IMR-90 (cell line): Measurements from ENCODE around the gene UFC1. TPM values are rescaled to one million over a fixed set of nuclear protein-coding genes. Genes with fewer than 3 reads are reported as not detected.

ENCODE experiments used
- ATAC-seq: fragments of 200-7000 bp; cut with Tn5 transposase; 2 replicates; pipeline ENCODE4 v1.9.1; 2020; ENCODE audit warnings: low read depth, mild to moderate bottlenecking, moderate library complexity
- BruUV-seq: library from RNA; stranded (reverse); fragments of 400-500 nt; replicated peaks from 2 replicates; lab custom pipeline; 2021; lab: Mats Ljungman, UMichigan
- CTCF ChIA-PET: fragments of 300-600 bp; formaldehyde crosslinking; extraction: SDS; loops from one replicate; lab custom pipeline; 2021; ENCODE audit warnings: antibody characterized with exemption; lab: Yijun Ruan, JAX
- POLR2A ChIA-PET: fragments of 300-600 bp; sonication (Branson Sonifier 250); formaldehyde crosslinking; loops from one replicate; lab custom pipeline; 2022; ENCODE audit warnings: antibody characterized with exemption; ENCODE audit not compliant: unreplicated experiment; lab: Charles Lee
- DNase-seq: peaks from one replicate; pipeline ENCODE4 v3.0.0; 2013
- H2AFZ ChIP-seq: replicated peaks from 2 replicates; pipeline ENCODE3; 2013; ENCODE audit warnings: low read length, mild to moderate bottlenecking; ENCODE audit not compliant: poor library complexity
- H2AK5ac ChIP-seq: 2 replicates; pipeline ENCODE4 v1.6.1; 2013; ENCODE audit warnings: low read depth, low read length, inconsistent platforms
- H2AK9ac ChIP-seq: replicated peaks from 2 replicates; pipeline ENCODE3; 2013; ENCODE audit warnings: mild to moderate bottlenecking, low read depth, low read length, moderate library complexity; ENCODE audit not compliant: poor library complexity
- H2BK120ac ChIP-seq: 2 replicates; pipeline ENCODE4 v1.6.1; 2013; ENCODE audit warnings: low read depth, low read length, inconsistent platforms
- H2BK15ac ChIP-seq: 3 replicates; pipeline ENCODE4 v1.6.1; 2013; ENCODE audit warnings: low read depth, low read length, inconsistent platforms
- H2BK20ac ChIP-seq: 2 replicates; pipeline ENCODE4 v1.6.1; 2013; ENCODE audit warnings: low read depth, mild to moderate bottlenecking, inconsistent platforms, low read length, moderate library complexity
- H2BK5ac ChIP-seq: 2 replicates; pipeline ENCODE4 v1.6.1; 2013; ENCODE audit warnings: mild to moderate bottlenecking, low read depth, low read length, inconsistent platforms; ENCODE audit not compliant: poor library complexity, severe bottlenecking
- H3K14ac ChIP-seq: replicated peaks from 2 replicates; pipeline ENCODE4 v1.6.1; 2013; ENCODE audit warnings: low read depth, low read length, inconsistent platforms
- H3K18ac ChIP-seq: 2 replicates; pipeline ENCODE4 v1.6.1; 2013; ENCODE audit warnings: low read depth, low read length, control low read depth
- H3K23ac ChIP-seq: 2 replicates; pipeline ENCODE4 v1.6.1; 2013; ENCODE audit warnings: low read depth, low read length, inconsistent platforms
- H3K27ac ChIP-seq: 2 replicates; pipeline ENCODE4 v1.5.1; 2013; ENCODE audit warnings: mild to moderate bottlenecking, control low read depth, low read length; ENCODE audit not compliant: insufficient read depth
- H3K27me3 ChIP-seq: 2 replicates; pipeline ENCODE4 v1.6.1; 2013; ENCODE audit warnings: low read length; ENCODE audit not compliant: control insufficient read depth, insufficient read depth
- H3K36me3 ChIP-seq: 2 replicates; pipeline ENCODE4 v1.6.1; 2013; ENCODE audit warnings: low read length, mixed read lengths; ENCODE audit not compliant: control insufficient read depth, insufficient read depth
- H3K4ac ChIP-seq: 2 replicates; pipeline ENCODE4 v1.6.1; 2013; ENCODE audit warnings: low read depth, low read length, inconsistent platforms
- H3K4me1 ChIP-seq: 2 replicates; pipeline ENCODE4 v1.6.1; 2013; ENCODE audit warnings: low read length, mixed read lengths; ENCODE audit not compliant: control insufficient read depth, insufficient read depth
- H3K4me2 ChIP-seq: 2 replicates; pipeline ENCODE4 v1.6.1; 2013; ENCODE audit warnings: low read depth, mild to moderate bottlenecking, control low read depth, low read length, moderate library complexity
- H3K4me3 ChIP-seq: 2 replicates; pipeline ENCODE4 v1.5.1; 2013; ENCODE audit warnings: low read depth, mild to moderate bottlenecking, control low read depth, low read length, moderate library complexity; ENCODE audit not compliant: insufficient read depth
- H3K56ac ChIP-seq: 2 replicates; pipeline ENCODE4 v1.6.1; 2013; ENCODE audit warnings: low read length, inconsistent platforms; ENCODE audit not compliant: insufficient read depth; ENCODE audit errors: extremely low read depth
- H3K79me1 ChIP-seq, 2 experiments: 2 replicates each; pipeline ENCODE4 v1.6.1; 2013; ENCODE audit warnings: low read length in 2 of 2, inconsistent platforms in 1 of 2, low read depth in 1 of 2
- H3K9ac ChIP-seq: 2 replicates; pipeline ENCODE4 v1.6.1; 2013; ENCODE audit warnings: low read depth, low read length, control low read depth
- H3K9me1 ChIP-seq: 2 replicates; pipeline ENCODE4 v1.6.1; 2013; ENCODE audit warnings: low read length, inconsistent platforms; ENCODE audit not compliant: insufficient read depth
- H3K9me3 ChIP-seq: 2 replicates; pipeline ENCODE4 v1.6.1; 2013; ENCODE audit warnings: low read length; ENCODE audit not compliant: control insufficient read depth, insufficient read depth
- H4K20me1 ChIP-seq: 2 replicates; pipeline ENCODE4 v1.6.1; 2013; ENCODE audit warnings: low read length, inconsistent platforms; ENCODE audit not compliant: insufficient read depth
- H4K5ac ChIP-seq: 2 replicates; pipeline ENCODE4 v1.6.1; 2013; ENCODE audit warnings: mild to moderate bottlenecking, low read depth, low read length, control low read depth
- H4K8ac ChIP-seq, 2 experiments: 2 replicates each; pipeline ENCODE4 v1.6.1; 2013; ENCODE audit warnings: low read depth in 2 of 2, low read length in 2 of 2, control low read depth in 1 of 2, inconsistent platforms in 1 of 2
- H4K91ac ChIP-seq: 2 replicates; pipeline ENCODE4 v1.6.1; 2013; ENCODE audit warnings: low read depth, low read length, inconsistent platforms; ENCODE audit not compliant: insufficient read depth
- BHLHE40 ChIP-seq: fragments of 150-350 bp; IDR thresholded peaks from 2 replicates; pipeline ENCODE4 v1.6.1; 2016; ENCODE audit warnings: mild to moderate bottlenecking, low read depth, low read length
- CEBPB ChIP-seq: IDR thresholded peaks from 2 replicates; pipeline ENCODE4 v1.6.1; 2012; ENCODE audit warnings: low read depth, low read length, improper control_type of control experiment
- CHD1 ChIP-seq: IDR thresholded peaks from 2 replicates; pipeline ENCODE4 v1.6.1; 2012; ENCODE audit warnings: low read depth, low read length, improper control_type of control experiment
- FOS ChIP-seq: fragments of 150-350 bp; IDR thresholded peaks from 2 replicates; pipeline ENCODE4 v1.6.1; 2016; ENCODE audit warnings: low read depth, low read length
- MAFK ChIP-seq: IDR thresholded peaks from 2 replicates; pipeline ENCODE4 v1.6.1; 2012; ENCODE audit warnings: low read depth, low read length, improper control_type of control experiment
- MAZ ChIP-seq: IDR thresholded peaks from 2 replicates; pipeline ENCODE4 v1.6.1; 2012; ENCODE audit warnings: low read depth, mild to moderate bottlenecking, low read length, improper control_type of control experiment, moderate library complexity, borderline replicate concordance
- MXI1 ChIP-seq: IDR thresholded peaks from 2 replicates; pipeline ENCODE4 v1.6.1; 2012; ENCODE audit warnings: low read depth, mild to moderate bottlenecking, low read length, moderate library complexity, borderline replicate concordance
- NFE2L2 ChIP-seq: fragments of 150-350 bp; IDR thresholded peaks from 2 replicates; pipeline ENCODE4 v1.6.1; 2016; ENCODE audit warnings: low read depth, mild to moderate bottlenecking, low read length
- POLR2A ChIP-seq: IDR thresholded peaks from 2 replicates; pipeline ENCODE4 v1.6.1; 2012; ENCODE audit warnings: mild to moderate bottlenecking, low read depth, low read length
- RCOR1 ChIP-seq: IDR thresholded peaks from 2 replicates; pipeline ENCODE4 v1.6.1; 2012; ENCODE audit warnings: mild to moderate bottlenecking, low read length, improper control_type of control experiment; ENCODE audit not compliant: insufficient replicate concordance
- RFX5 ChIP-seq: IDR thresholded peaks from 2 replicates; pipeline ENCODE4 v1.8.0; 2012; ENCODE audit warnings: low read depth, mild to moderate bottlenecking, low read length, moderate library complexity
- SMC3 ChIP-seq: fragments of 150-350 bp; IDR thresholded peaks from 2 replicates; pipeline ENCODE4 v1.6.1; 2016; ENCODE audit warnings: low read depth, mild to moderate bottlenecking, antibody characterized with exemption, low read length, moderate library complexity
- USF2 ChIP-seq: fragments of 150-350 bp; IDR thresholded peaks from 2 replicates; pipeline ENCODE4 v1.6.1; 2017; ENCODE audit warnings: mild to moderate bottlenecking, antibody characterized with exemption, low read length, low read depth
- WGBS, 2 experiments: methylation state at CpG; one replicate each; pipeline versions ENCODE4 v1.1.5 to v1.1.7; 2013; ENCODE audit warnings: missing lambda C conversion rate in 2 of 2; ENCODE audit not compliant: insufficient read length in 1 of 2; ENCODE audit errors: extremely low coverage in 2 of 2; 5-methylcytosine and 5-hydroxymethylcytosine counted together
- dilution Hi-C: fragments of 300-500 bp; cut with HindIII; formaldehyde crosslinking; loops from one replicate; pipeline ENCODE4 v1.14.3; 2018; ENCODE audit warnings: low sequenced_read_pairs; ENCODE audit not compliant: unreplicated experiment
- in situ Hi-C: fragments of 300-500 bp; cut with MboI; formaldehyde crosslinking; loops from 3 replicates; pipeline ENCODE4 v1.14.3; 2019; ENCODE audit warnings: low sequenced_read_pairs, inconsistent platforms, mixed read lengths
- intact Hi-C: fragments of 100-400 bp; cut with micrococcal nuclease; formaldehyde crosslinking; loops from 2 replicates; pipeline ENCODE4 v1.10.0; 2022
- polyA plus RNA-seq, 3 experiments: library from polyadenylated mRNA; depleted of rRNA; stranded (reverse); fragments of >200 nt; gene quantifications; 2 replicates each; pipeline ENCODE4 v1.2.3, GENCODE V29; 2012; ENCODE audit warnings: low replicate concordance in 1 of 3
- total RNA-seq: library from RNA; depleted of rRNA; stranded (reverse); fragments of >200 nt; gene quantifications from 2 replicates; pipeline ENCODE4 v1.2.3, GENCODE V29; 2012
- TF ChIP-seq, protein P1 (sequence below): conservative IDR thresholded peaks from 2 replicates; pipeline ENCODE4 v1.5.1; 2012; ENCODE audit warnings: mild to moderate bottlenecking, low read depth, low read length, improper control_type of control experiment
- TF ChIP-seq, protein P2 (sequence below): fragments of 150-350 bp; IDR thresholded peaks from 2 replicates; pipeline ENCODE4 v1.6.1; 2016; ENCODE audit warnings: low read depth, mild to moderate bottlenecking, low read length, moderate library complexity, borderline replicate concordance

UFC1 gene
- total and polyA plus RNA-seq, 2 of the 4 experiments (the other 2 are of a cell fraction) = 134 to 140 TPM

DNA sequence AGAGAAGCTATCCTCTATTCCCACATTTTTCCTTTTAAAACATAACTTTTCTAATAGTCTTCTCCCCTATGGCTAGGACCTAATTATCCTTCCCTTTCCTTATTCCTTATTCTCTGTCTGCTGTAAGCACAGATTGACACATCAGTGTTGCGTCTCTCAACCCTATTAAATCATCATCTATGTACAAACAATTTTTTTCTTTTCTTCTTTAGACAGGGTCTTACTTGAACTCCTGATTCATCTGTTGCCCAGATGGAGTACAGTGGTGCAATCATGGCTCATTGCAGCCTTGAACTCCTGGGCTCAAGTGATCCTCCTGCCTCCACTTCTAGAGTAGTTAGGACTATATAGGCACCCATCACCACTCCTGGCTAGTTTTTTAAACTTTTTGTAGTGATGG lies 47.3 kb upstream of the UFC1 start (continued):
- no peak for TF ChIP-seq CEBPB

- ChIA-PET POLR2A (no interaction called here), CTCF (no interaction called here)
- DNase-seq (no peak), ATAC-seq (no peak)
- Histone ChIP-seq H3K79me1 (peaks cover 12 to 67% of the 10 kb centered on the region in 2 experiments), H2AK5ac (no peak overlapping the region), H2BK15ac (no peak overlapping the region), H3K23ac (no peak overlapping the region), H3K9ac (no peak overlapping the region), H2BK120ac (no peak overlapping the region), H3K4me2 (no peak overlapping the region), H3K9me1 (peaks cover 19% of the 10 kb centered on the region), H2BK5ac (no peak overlapping the region), H4K5ac (no peak overlapping the region), H3K14ac (no peak overlapping the region), H4K20me1 (peaks cover 59% of the 10 kb centered on the region), H3K27me3 (no peaks in the 10 kb centered on the region), H4K91ac (no peak overlapping the region), H3K56ac (no peak overlapping the region), H3K18ac (no peak overlapping the region), H2AFZ (no peak overlapping the region), H3K4me3 (no peak overlapping the region), H2BK20ac (no peak overlapping the region), H3K4me1 (peaks cover 2% of the 10 kb centered on the region; the same call in 1 of the 2 replicates), H2AK9ac (no peak overlapping the region), H4K8ac (no peak overlapping the region), H3K9me3 (no peaks in the 10 kb centered on the region), H3K4ac (no peak overlapping the region), H3K36me3 (peaks cover 6% of the 10 kb centered on the region), H3K27ac (no peak overlapping the region)
- 80% methylated on average over 1 of the region's 3 CpGs; no CpG with 5 or more reads in 1 of the 2 experiments for WGBS, 2 experiments
- dilution Hi-C loops (no loop called here), in situ Hi-C loops (no loop called here), intact Hi-C loops (no loop called here)
- no TSS peak for BruUV-seq
- TF ChIP-seq BHLHE40 = no peak
- no peak for TF ChIP-seq RCOR1
- TF ChIP-seq MXI1 = no peak
- TF ChIP-seq MAFK = no peak
- no peak for TF ChIP-seq FOS
- TF ChIP-seq USF2 = no peak
- TF ChIP-seq SMC3 = no peak
- TF ChIP-seq, protein P1, sequence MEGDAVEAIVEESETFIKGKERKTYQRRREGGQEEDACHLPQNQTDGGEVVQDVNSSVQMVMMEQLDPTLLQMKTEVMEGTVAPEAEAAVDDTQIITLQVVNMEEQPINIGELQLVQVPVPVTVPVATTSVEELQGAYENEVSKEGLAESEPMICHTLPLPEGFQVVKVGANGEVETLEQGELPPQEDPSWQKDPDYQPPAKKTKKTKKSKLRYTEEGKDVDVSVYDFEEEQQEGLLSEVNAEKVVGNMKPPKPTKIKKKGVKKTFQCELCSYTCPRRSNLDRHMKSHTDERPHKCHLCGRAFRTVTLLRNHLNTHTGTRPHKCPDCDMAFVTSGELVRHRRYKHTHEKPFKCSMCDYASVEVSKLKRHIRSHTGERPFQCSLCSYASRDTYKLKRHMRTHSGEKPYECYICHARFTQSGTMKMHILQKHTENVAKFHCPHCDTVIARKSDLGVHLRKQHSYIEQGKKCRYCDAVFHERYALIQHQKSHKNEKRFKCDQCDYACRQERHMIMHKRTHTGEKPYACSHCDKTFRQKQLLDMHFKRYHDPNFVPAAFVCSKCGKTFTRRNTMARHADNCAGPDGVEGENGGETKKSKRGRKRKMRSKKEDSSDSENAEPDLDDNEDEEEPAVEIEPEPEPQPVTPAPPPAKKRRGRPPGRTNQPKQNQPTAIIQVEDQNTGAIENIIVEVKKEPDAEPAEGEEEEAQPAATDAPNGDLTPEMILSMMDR = no peak
- no peak for TF ChIP-seq RFX5
- no peak for TF ChIP-seq MAZ
- TF ChIP-seq NFE2L2 = no peak
- TF ChIP-seq CHD1 = no peak
- TF ChIP-seq CEBPB = no peak
- TF ChIP-seq POLR2A = no peak
- TF ChIP-seq, protein P2, sequence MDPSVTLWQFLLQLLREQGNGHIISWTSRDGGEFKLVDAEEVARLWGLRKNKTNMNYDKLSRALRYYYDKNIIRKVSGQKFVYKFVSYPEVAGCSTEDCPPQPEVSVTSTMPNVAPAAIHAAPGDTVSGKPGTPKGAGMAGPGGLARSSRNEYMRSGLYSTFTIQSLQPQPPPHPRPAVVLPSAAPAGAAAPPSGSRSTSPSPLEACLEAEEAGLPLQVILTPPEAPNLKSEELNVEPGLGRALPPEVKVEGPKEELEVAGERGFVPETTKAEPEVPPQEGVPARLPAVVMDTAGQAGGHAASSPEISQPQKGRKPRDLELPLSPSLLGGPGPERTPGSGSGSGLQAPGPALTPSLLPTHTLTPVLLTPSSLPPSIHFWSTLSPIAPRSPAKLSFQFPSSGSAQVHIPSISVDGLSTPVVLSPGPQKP = no peak
These were observed 42.7 kb upstream of the UFC1 start for GRCh38 chr1:161111117-161111516.
